ENCODE measurements around the gene NR1I2. TPM values are rescaled to one million over a fixed set of nuclear protein-coding genes. Genes with fewer than 3 reads are reported as not detected.
A peak's percentile ranks its signal among the peaks of the same experiment; 100 is the strongest.

NR1I2 gene
- total RNA-seq, result under 1 TPM; 0.35 to 0.38 TPM
- polyA plus RNA-seq, result 1.0 TPM

DNA sequence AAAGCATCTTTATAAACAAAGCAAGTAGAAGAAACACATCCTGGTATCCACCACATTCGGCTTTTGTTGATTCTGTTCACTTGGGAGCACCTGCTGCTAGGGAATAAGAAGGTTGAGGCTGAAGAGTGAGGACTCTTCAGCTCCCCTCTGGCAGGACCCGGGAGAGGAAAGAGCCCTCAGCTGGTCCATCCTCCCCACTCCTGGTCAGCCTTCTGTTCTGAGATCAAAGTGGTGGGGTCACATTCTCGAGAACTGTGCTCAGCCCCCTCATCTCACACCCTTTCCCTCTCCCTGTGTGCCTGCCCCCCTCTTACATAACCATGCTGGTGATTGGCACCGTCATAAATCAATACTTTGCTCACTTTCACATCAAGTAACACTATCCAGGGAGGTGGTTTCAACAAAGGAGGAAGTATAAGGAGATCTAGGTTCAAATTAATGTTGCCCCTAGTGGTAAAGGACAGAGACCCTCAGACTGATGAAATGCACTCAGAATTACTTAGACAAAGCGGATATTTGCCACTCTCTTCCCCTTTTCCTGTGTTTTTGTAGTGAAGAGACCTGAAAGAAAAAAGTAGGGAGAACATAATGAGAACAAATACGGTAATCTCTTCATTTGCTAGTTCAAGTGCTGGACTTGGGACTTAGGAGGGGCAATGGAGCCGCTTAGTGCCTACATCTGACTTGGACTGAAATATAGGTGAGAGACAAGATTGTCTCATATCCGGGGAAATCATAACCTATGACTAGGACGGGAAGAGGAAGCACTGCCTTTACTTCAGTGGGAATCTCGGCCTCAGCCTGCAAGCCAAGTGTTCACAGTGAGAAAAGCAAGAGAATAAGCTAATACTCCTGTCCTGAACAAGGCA is at the start of gene NR1I2:
Gene NR1I2, plus strand, starts transcription at position 772 of the 869 bp plus-strand sequence.
- H3K9me3 ChIP-seq (ENCODE audit: low read length), result no peaks in the 10 kb centered on the region
- H3K4me1 Mint-ChIP-seq, result peaks cover 0 to 7% (median 3%) of the 10 kb centered on the region in 3 donors
- H3K4me3 Mint-ChIP-seq, result no peak within 1 kb of the TSS
- H3K27me3 Mint-ChIP-seq, result peaks cover 0 to 2% of the 10 kb centered on the region in 2 donors
- no peak within 1 kb of the TSS for H3K4me3 ChIP-seq (ENCODE audit: low read length)
- ChIA-PET POLR2A (no interaction called here), CTCF (no interaction called here)
- peak within 1 kb of the TSS in 1 of 8 donors; percentile 16 for H3K27ac Mint-ChIP-seq
- H3K4me1 ChIP-seq (ENCODE audit: insufficient read depth, low read length), result no peaks in the 10 kb centered on the region
- H3K36me3 ChIP-seq (ENCODE audit: insufficient read depth, low read length), result no peaks in the 10 kb centered on the region
- DNase-seq, result no peak
- H3K36me3 Mint-ChIP-seq, result no peaks in the 10 kb centered on the region
- H3K27ac ChIP-seq (ENCODE audit: low read depth, low read length), result no peak within 1 kb of the TSS
- H3K9me3 Mint-ChIP-seq, result peaks cover 0 to under 1% (median 0%) of the 10 kb centered on the region in 5 donors
- H3K27me3 ChIP-seq (ENCODE audit: insufficient read depth, low read length, poor library complexity, severe bottlenecking), result no peaks in the 10 kb centered on the region

DNA sequence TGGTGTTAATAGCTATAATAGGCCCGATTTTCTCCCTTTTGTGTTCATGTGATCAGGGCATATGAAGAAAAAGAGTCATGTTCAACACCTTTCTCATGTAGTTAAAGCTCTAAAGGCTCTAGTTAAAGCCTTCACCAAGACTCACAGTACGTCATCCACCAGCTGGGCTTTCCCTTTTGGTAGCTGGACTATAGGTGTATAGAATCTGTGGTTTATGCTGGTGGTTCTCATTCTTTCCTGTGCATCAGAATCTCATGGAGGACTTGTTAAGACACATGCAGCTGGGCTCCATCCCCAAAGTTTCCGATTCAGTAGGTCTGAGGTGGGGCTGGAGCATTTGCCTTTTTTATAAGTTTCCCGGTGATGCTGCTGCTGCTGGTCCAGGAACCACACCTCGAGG is 48.1 kb upstream of the NR1I2 start:
- ChIA-PET POLR2A (no interaction called here), CTCF (no interaction called here)
- no peaks in the 10 kb centered on the region for H3K36me3 ChIP-seq (ENCODE audit: insufficient read depth, low read length)
- Mint-ChIP-seq H3K27ac (no peak overlapping the region), H3K9me3 (no peaks in the 10 kb centered on the region), H3K27me3 (peaks cover 0 to 5% of the 10 kb centered on the region in 2 donors), H3K4me1 (no peaks in the 10 kb centered on the region), H3K36me3 (no peaks in the 10 kb centered on the region), H3K4me3 (no peak overlapping the region)
- no peaks in the 10 kb centered on the region for H3K27me3 ChIP-seq (ENCODE audit: insufficient read depth, low read length, poor library complexity, severe bottlenecking)
- no peak overlapping the region for H3K27ac ChIP-seq (ENCODE audit: low read depth, low read length)
- H3K4me1 ChIP-seq (ENCODE audit: insufficient read depth, low read length), result no peaks in the 10 kb centered on the region
- H3K4me3 ChIP-seq (ENCODE audit: low read length), result no peak overlapping the region
- H3K9me3 ChIP-seq (ENCODE audit: low read length), result no peaks in the 10 kb centered on the region
- no peak for DNase-seq

DNA sequence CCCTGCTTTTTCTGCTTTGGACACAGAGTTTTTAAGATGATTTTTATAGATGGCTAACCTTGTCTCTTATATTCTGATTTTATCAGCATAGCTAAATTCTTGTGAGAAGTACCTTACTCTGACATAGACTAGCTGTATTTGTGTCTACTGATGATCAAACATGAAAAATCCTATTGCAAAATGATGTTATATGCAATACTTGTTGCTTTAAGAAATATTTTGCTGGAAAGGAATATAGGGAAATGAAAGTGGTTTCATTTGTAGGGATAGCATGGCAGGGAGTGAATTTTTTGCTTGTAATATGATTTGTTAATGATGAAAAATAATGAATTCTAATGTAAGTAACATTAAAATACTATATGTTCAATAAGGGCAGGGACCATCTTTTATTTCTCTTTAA is 43.2 kb upstream of the NR1I2 start:
- Mint-ChIP-seq H3K9me3 (peaks cover 0 to 2% (median 0%) of the 10 kb centered on the region in 5 donors), H3K4me3 (no peak overlapping the region), H3K27me3 (peaks cover 4 to 39% of the 10 kb centered on the region in 2 donors), H3K27ac (no peak overlapping the region), H3K4me1 (no peaks in the 10 kb centered on the region), H3K36me3 (no peaks in the 10 kb centered on the region)
- Histone ChIP-seq H3K27me3 (ENCODE audit: insufficient read depth, low read length, poor library complexity, severe bottlenecking) (no peaks in the 10 kb centered on the region), H3K4me3 (ENCODE audit: low read length) (no peak overlapping the region), H3K36me3 (ENCODE audit: insufficient read depth, low read length) (no peaks in the 10 kb centered on the region), H3K4me1 (ENCODE audit: insufficient read depth, low read length) (no peaks in the 10 kb centered on the region), H3K9me3 (ENCODE audit: low read length) (no peaks in the 10 kb centered on the region), H3K27ac (ENCODE audit: low read depth, low read length) (no peak overlapping the region)
- no peak for DNase-seq
- POLR2A ChIA-PET, result no interaction called here
- CTCF ChIA-PET, result no interaction called here

DNA sequence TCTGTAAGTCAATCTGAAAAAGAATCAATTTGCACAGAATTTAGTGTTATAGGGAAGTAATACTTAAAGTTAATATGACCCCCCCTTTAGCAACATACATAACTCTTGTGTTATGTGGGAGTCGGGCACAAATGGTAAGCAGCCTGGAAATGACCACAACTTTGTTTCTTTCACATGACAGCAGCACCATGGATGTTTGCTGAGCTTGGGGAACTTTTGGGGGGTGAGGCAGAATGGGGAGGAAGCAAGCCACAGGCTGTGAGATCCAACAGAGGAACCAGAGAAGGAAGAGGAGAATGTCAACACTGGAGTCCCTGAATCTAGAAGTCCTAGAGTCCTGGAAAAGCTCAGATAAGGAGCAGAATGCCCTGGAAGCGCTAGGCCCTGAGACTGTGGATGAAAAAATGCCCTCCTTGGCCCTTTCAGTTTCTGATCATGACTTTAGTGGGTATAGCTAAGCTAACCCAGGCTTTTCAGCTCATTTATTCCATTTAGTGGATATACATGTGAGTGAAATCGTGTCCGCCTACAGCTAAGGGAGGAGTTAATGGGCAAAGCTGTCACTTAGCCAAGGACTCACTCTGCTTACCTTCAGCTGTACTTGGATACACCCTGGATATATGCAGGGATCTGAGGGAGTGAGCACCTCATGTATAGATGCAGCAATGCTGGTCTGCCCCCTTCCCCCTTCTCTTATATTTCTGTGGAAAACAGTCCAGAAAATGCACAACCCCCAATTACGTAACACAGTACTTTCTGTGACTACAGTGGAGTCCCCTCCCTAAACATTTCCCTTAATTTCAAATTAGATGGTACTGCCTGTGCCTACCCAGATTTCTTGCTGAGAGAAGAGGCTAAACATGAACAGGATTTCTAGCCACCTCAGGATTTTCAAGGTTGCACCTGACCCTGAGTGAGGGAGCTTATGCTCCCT is 40.0 kb upstream of the NR1I2 start:
- no peak for DNase-seq
- peaks cover 0 to 2% (median 0%) of the 10 kb centered on the region in 5 donors for H3K9me3 Mint-ChIP-seq
- H3K4me1 Mint-ChIP-seq, result no peaks in the 10 kb centered on the region
- Histone ChIP-seq H3K4me3 (ENCODE audit: low read length) (no peak overlapping the region), H3K9me3 (ENCODE audit: low read length) (no peaks in the 10 kb centered on the region), H3K27me3 (ENCODE audit: insufficient read depth, low read length, poor library complexity, severe bottlenecking) (no peaks in the 10 kb centered on the region), H3K4me1 (ENCODE audit: insufficient read depth, low read length) (no peaks in the 10 kb centered on the region), H3K27ac (ENCODE audit: low read depth, low read length) (no peak overlapping the region), H3K36me3 (ENCODE audit: insufficient read depth, low read length) (no peaks in the 10 kb centered on the region)
- ChIA-PET POLR2A (no interaction called here), CTCF (no interaction called here)
- H3K4me3 Mint-ChIP-seq, result no peak overlapping the region
- peaks cover 8 to 47% of the 10 kb centered on the region in 2 donors for H3K27me3 Mint-ChIP-seq
- peak overlapping the region in 1 of 8 donors; percentile 12 for H3K27ac Mint-ChIP-seq
- no peaks in the 10 kb centered on the region for H3K36me3 Mint-ChIP-seq

DNA sequence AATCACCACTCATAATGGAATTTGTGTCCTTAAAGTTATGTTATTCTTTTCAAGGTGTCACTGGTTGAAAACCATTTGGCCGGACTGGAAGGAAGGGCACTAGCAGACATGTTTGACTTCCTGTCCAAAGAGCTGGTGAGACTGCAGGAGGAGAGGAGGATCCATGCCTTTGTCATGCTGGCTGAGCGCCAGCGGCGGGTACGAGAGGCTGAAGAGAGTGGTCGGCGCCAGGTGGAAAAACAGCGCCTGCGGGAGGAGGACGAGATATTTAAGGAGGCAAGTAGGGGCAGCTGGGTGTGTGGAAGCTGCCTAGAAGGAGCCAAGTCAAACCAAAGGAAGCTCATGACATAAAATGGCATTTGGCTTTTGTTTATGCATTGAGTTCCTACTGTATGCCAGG is 38.0 kb upstream of the NR1I2 start:
- Mint-ChIP-seq H3K4me1 (no peaks in the 10 kb centered on the region), H3K4me3 (no peak overlapping the region), H3K9me3 (peaks cover 0 to 2% (median 0%) of the 10 kb centered on the region in 5 donors), H3K36me3 (no peaks in the 10 kb centered on the region), H3K27me3 (peaks cover 8 to 50% of the 10 kb centered on the region in 2 donors), H3K27ac (no peak overlapping the region)
- no peak overlapping the region for H3K27ac ChIP-seq (ENCODE audit: low read depth, low read length)
- H3K9me3 ChIP-seq (ENCODE audit: low read length), result no peaks in the 10 kb centered on the region
- DNase-seq, result no peak
- ChIA-PET CTCF (interaction anchor here (1.3 kb wide), 1 partner anchor 11 kb away, joined by 3 read pairs; no protein-coding TSS in a partner anchor), POLR2A (no interaction called here)
- no peaks in the 10 kb centered on the region for H3K27me3 ChIP-seq (ENCODE audit: insufficient read depth, low read length, poor library complexity, severe bottlenecking)
- no peak overlapping the region for H3K4me3 ChIP-seq (ENCODE audit: low read length)
- H3K4me1 ChIP-seq (ENCODE audit: insufficient read depth, low read length), result no peaks in the 10 kb centered on the region
- no peaks in the 10 kb centered on the region for H3K36me3 ChIP-seq (ENCODE audit: insufficient read depth, low read length)

DNA sequence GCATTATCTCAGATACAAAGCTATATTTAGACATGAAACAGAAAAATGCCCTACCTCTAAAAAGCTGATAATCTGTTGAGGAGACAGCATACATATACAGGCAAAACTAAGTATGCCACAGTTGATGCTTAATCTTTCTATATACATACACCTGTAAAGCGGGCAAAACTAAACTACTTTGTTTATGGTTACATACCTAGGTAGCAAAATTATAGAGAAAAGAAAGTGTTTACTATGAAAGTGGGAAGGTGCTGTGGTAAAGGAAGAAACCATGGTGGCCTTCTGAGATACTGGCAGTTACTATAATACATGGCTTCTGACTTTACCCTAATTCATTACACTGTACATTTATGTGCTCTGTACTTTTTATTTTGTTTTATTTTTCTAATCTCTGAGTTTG is 36.0 kb upstream of the NR1I2 start:
- no peaks in the 10 kb centered on the region for H3K4me1 Mint-ChIP-seq
- DNase-seq, result no peak
- POLR2A ChIA-PET, result no interaction called here
- H3K27me3 Mint-ChIP-seq, result peaks cover 9 to 44% of the 10 kb centered on the region in 2 donors
- H3K36me3 Mint-ChIP-seq, result no peaks in the 10 kb centered on the region
- H3K9me3 ChIP-seq (ENCODE audit: low read length), result no peaks in the 10 kb centered on the region
- no peaks in the 10 kb centered on the region for H3K9me3 Mint-ChIP-seq
- no peak overlapping the region for H3K4me3 Mint-ChIP-seq
- no peak overlapping the region for H3K27ac ChIP-seq (ENCODE audit: low read depth, low read length)
- no peak overlapping the region for H3K27ac Mint-ChIP-seq
- no peak overlapping the region for H3K4me3 ChIP-seq (ENCODE audit: low read length)
- CTCF ChIA-PET, result no interaction called here
- no peaks in the 10 kb centered on the region for H3K36me3 ChIP-seq (ENCODE audit: insufficient read depth, low read length)
- H3K4me1 ChIP-seq (ENCODE audit: insufficient read depth, low read length), result no peaks in the 10 kb centered on the region
- no peaks in the 10 kb centered on the region for H3K27me3 ChIP-seq (ENCODE audit: insufficient read depth, low read length, poor library complexity, severe bottlenecking)

DNA sequence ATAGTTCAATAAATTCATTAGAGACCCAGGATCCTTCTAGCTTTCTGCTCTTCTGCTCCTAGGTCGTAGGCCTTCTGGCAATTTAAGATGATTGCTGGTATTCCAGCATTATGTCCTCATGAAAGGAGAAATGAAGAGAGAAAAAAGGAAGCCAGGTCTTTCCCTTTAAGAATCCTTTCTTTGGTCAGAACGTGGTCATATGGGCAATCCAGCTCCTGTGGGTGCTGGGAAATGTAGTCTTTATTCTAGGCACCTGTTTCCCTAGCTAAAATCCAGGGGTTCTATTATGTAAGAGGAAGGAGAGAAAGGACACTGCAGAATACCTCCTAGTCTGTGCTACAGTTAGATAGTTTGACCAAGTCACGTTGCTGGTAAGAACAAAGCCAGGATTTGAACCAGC is 35.5 kb upstream of the NR1I2 start:
- H3K27ac ChIP-seq (ENCODE audit: low read depth, low read length), result no peak overlapping the region
- DNase-seq, result no peak
- H3K4me1 Mint-ChIP-seq, result no peaks in the 10 kb centered on the region
- H3K4me3 Mint-ChIP-seq, result no peak overlapping the region
- no peak overlapping the region for H3K27ac Mint-ChIP-seq
- H3K9me3 ChIP-seq (ENCODE audit: low read length), result no peaks in the 10 kb centered on the region
- no peaks in the 10 kb centered on the region for H3K9me3 Mint-ChIP-seq
- no peaks in the 10 kb centered on the region for H3K27me3 ChIP-seq (ENCODE audit: insufficient read depth, low read length, poor library complexity, severe bottlenecking)
- no peaks in the 10 kb centered on the region for H3K36me3 Mint-ChIP-seq
- H3K27me3 Mint-ChIP-seq, result peaks cover 8 to 39% of the 10 kb centered on the region in 2 donors
- ChIA-PET POLR2A (no interaction called here), CTCF (no interaction called here)
- H3K36me3 ChIP-seq (ENCODE audit: insufficient read depth, low read length), result no peaks in the 10 kb centered on the region
- H3K4me3 ChIP-seq (ENCODE audit: low read length), result no peak overlapping the region
- no peaks in the 10 kb centered on the region for H3K4me1 ChIP-seq (ENCODE audit: insufficient read depth, low read length)

DNA sequence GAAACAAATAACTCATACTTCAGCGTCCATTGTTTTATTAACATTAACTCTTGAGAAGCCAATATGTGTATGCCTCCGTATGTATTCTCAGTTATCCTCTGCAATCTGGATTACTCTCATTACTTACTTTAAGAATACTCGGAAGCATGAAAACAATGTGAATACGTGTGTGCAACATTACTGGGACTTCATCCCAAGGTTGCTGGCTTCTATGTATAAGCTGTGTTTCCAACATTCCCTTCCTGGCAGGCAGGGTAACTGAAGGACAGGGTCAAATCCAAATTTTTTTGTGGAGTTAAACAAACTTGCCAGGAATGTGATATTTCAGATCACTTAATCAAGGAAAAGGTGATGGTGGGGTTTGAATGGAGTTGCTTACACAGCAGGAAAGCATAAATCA is 34.5 kb upstream of the NR1I2 start:
- Mint-ChIP-seq H3K36me3 (no peaks in the 10 kb centered on the region), H3K4me1 (no peaks in the 10 kb centered on the region), H3K4me3 (no peak overlapping the region), H3K27me3 (peaks cover 7 to 35% of the 10 kb centered on the region in 2 donors), H3K9me3 (no peaks in the 10 kb centered on the region), H3K27ac (no peak overlapping the region)
- no peaks in the 10 kb centered on the region for H3K4me1 ChIP-seq (ENCODE audit: insufficient read depth, low read length)
- ChIA-PET POLR2A (no interaction called here), CTCF (interaction anchor here (1.2 kb wide), 1 partner anchor 10 kb away, joined by 3 read pairs; no protein-coding TSS in a partner anchor)
- no peak for DNase-seq
- H3K36me3 ChIP-seq (ENCODE audit: insufficient read depth, low read length), result no peaks in the 10 kb centered on the region
- H3K9me3 ChIP-seq (ENCODE audit: low read length), result no peaks in the 10 kb centered on the region
- H3K27me3 ChIP-seq (ENCODE audit: insufficient read depth, low read length, poor library complexity, severe bottlenecking), result no peaks in the 10 kb centered on the region
- H3K4me3 ChIP-seq (ENCODE audit: low read length), result no peak overlapping the region
- H3K27ac ChIP-seq (ENCODE audit: low read depth, low read length), result no peak overlapping the region

Data from CD8-positive, alpha-beta memory T cell (primary cell).